HTR-8/SVneo (cell line): ENCODE results near the gene LRG1.
"Not testable (repeated sequence)": the region's sequence is repeated elsewhere in the genome, so short reads cannot be mapped to it uniquely, and the experiment has no call there.

Source experiments
- DNase-seq: peaks from one replicate; pipeline ENCODE4 v3.0.0; 2011; ENCODE audit warnings: low spot score, mixed read lengths; ENCODE audit not compliant: insufficient read length
- FAIRE-seq: peaks from 2 replicates; lab custom pipeline; 2011; peaks lifted over from hg19 to GRCh38; lab: Jason Lieb, UNC

The LRG1 gene

GRCh38 chr19:4576016-4576933, 36.4 kb upstream of the LRG1 start:
- DNase-seq (no peak), FAIRE-seq (no peak)

DNA sequence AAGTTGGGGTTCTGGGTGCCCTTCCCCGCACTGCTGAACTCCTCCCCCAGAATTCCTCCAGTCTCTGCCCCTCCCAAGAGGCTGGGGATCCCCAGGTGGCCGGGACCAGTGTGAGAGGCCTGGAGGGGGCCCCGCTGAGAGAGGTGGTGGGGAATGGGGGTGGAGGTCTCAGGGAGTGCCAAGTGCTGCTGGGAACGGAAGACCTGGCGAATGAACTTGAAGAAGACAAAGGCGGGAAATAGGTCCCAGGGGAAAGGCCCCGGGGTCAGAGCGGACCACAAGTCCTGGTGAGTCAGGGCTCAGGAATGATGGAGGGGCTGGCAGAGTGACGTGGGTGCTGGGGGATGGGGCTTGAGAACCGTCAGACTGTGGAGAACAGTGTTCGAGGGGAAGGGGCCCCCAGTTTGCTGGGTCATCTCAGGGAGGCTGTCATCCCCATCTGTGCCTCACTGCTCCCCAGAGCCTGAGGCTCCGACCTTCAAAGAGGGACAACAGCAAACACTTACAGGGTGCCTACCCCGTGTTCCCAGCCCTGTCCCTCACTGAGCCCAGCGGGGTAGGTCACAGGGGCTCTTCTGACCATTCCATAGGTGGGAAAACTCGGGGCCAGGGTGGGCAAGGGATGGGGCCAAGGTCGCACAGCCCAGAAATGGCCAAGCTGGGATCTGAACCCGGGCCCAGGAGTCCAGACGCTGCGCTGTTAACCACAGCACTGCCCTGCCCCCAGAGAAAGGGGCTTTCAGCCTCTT, 35.6 kb upstream of the LRG1 start:
- peak; percentile 92 for DNase-seq
- peak; percentile 52 for FAIRE-seq

- DNase-seq (no peak), FAIRE-seq (no peak)
Measured at GRCh38 chr19:4573682-4574081, 33.8 kb upstream of the LRG1 start.

GRCh38 chr19:4571305-4571917, 31.6 kb upstream of the LRG1 start:
- DNase-seq = no peak
- FAIRE-seq = no peak

DNA sequence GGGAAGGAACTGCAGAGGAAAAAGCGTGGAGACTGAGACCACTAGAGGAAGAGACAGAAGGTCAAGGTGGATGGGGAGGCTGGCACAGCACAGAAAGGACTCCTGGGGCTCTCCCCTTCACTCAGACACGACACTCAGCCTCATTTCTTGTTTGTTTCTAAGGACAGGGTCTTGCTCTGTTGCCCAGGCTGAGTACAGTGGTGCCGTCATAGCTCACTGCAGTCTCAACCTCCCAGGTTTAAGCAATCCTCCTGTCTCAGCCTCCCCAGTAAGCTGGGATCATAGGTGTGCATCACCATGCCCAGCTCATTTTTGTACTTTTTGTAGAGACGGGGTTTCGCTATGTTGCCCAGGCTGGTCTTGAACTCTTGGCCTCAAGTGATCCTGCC, 31.1 kb upstream of the LRG1 start:
- DNase-seq (no peak), FAIRE-seq (no peak)

DNA sequence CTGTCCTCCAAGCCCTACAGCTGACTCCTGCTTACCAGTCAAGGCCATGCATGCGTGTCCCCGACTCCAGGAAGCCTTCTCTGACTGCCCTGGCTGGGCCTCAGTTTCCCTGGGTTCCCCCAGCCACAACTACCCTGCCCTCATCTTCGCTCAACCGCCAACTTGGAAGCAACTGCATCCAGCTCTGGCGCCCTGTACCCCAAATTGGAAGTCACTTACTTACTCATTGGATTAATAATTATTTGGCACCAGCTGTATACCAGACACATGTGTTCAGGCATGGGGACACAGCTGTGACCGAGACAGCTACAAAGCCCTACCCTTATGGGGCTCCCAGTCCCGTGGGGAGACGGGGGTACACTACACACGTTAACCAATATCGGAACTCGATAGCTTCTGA, 30.6 kb upstream of the LRG1 start:
- FAIRE-seq = no peak
- DNase-seq = no peak

DNA sequence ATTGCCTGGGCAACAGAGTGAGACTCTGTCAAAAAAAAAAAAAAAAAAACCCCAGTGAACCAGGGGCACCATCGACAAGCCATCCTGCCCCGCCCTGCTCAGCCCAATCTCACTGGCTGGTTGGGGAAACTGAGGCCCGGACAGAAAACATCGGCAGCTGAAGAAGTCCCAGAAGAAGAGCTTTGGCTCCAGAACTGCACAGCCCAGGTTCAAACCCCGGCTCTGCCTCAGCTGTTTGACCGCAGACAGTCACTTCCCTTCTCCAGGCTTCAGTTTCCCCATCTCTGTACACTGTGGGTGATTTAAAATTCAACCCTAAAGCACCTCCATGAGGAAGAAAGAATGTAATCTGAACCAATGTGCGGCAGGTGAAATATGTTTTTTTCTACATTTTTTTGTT, 29.1 kb upstream of the LRG1 start:
- no peak for FAIRE-seq
- DNase-seq = no peak

- DNase-seq (no peak), FAIRE-seq (no peak)
Measured at GRCh38 chr19:4567584-4568071, 27.8 kb upstream of the LRG1 start.

DNA sequence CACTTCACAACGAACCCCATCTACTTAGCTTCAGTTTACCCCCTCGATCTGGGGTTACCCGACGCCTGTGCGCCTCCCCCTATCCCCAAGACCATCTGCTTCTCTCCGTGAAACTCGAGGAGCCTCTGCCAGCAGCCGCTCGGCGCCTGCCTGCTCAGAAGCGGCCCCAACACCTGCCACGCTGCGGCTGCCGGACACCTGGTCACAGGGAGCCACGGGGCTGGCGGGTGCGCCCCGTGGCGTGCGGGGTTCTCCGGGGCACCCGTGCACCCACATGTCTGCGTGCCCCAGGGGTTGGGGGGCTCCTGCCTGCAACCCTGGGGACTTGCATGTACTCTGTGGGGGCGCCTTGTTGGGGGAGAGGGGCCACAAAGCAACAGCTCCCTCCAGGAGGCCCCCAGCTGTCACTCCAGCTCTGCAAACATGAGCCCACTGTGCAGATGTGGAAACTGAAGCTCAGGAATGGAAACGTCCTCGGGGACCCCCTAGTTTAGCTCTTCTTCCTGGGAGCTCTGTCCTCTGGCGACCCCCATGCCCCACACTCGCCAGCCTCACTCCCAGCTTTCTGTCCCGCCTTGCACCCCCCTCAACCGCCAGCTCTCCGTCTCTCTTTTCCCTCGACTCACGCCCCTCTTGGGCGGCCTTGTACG, 26.7 kb upstream of the LRG1 start:
- DNase-seq (no peak), FAIRE-seq (no peak)

- FAIRE-seq = not testable (repeated sequence)
Measured at GRCh38 chr19:4563562-4563961, 23.7 kb upstream of the LRG1 start.

DNA sequence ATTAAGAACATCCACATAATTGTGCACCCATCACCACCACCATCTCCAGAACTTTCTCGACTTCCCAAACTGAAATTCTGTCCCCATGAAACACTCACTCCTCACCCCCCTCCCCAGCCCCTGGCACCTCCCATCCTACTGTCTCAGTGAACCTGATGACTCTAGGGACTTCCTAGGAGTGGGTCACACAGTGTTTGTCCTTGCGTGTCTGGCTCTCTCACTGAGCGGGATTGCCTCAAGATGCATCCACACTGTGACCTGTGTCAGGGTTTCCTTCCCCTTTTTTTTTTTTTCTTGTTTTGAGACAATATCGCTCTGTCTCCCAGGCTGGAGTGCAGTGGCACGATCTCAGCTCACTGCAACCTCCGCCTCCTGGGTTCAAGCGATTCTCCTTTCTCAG, 22.2 kb upstream of the LRG1 start:
- not testable (repeated sequence) for FAIRE-seq, DNase-seq

More at GRCh38 chr19:4563562-4563961, 23.7 kb upstream of the LRG1 start:
- not testable (repeated sequence) for DNase-seq

DNA sequence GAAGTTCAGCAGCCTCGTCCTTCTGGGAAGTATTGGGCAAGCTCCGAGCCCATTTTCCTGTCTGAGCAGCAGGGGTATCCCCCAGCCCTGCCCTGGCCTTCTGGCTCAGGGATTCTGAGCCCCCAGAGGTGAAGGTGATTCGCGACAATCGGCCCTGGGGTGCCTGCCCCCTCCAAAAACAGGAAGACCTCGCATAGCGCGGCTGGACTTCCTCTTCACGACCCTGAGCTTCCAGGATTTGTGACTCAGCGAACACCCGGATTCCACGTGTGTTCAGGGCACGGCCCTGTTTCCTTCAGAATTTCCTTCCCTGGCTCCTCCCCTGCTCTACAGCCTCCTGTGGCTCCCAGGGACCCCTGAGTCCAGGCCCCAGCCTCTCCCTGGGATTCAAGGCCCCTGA, 19.7 kb upstream of the LRG1 start, which contains the start of gene SEMA6B:
Gene SEMA6B, minus strand, starts transcription at position 116 of the 400 bp plus-strand sequence. CDS start 1,227 bp downstream, outside the sequence.
- DNase-seq (no peak), FAIRE-seq (no peak)

DNA sequence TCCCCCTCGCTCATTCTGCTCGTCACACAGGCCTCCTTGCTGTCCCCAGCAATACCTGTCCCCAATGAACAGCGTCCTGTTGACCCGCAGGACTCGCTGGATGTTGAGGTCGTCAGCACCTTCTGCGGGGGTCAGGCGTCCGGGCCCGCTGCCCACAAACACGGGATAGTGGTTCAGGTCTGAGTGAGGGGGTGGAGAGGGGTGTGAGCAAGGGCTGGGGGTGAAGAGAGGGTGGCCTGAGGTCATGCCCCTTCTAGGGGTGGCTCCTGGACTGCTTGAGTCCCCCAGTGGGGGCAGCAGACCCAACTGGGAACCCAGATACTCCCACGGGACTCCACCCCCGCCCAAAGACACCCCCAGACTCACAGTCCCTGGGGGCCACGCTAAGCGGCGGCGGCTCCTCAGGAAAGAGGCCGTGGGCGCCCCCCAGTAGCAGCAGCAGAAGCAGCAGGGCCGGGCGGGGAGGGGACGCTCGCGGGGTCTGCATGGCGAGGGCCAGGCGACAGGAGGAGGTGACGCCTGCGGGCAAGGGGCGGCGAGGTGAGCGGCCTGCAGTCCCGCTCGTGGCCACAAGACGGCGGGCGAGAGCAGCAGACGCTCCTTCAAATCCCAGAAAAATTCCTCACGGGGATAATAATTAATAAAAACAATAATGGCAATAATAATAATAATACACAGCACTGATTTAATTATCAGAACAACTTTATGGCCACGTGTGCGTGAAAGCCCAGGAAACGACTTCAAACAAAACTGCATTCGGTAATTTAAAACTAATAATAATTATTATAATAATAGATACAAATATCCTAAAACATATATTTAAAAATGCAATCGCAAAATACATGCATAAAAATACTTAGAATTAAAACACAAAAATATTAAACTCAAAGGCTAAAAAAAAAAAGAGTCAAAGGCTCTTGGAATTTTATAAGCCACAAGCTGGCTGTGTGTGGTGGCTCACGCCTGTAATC, 18.4 kb upstream of the LRG1 start:
- FAIRE-seq = no peak
- DNase-seq = no peak

DNA sequence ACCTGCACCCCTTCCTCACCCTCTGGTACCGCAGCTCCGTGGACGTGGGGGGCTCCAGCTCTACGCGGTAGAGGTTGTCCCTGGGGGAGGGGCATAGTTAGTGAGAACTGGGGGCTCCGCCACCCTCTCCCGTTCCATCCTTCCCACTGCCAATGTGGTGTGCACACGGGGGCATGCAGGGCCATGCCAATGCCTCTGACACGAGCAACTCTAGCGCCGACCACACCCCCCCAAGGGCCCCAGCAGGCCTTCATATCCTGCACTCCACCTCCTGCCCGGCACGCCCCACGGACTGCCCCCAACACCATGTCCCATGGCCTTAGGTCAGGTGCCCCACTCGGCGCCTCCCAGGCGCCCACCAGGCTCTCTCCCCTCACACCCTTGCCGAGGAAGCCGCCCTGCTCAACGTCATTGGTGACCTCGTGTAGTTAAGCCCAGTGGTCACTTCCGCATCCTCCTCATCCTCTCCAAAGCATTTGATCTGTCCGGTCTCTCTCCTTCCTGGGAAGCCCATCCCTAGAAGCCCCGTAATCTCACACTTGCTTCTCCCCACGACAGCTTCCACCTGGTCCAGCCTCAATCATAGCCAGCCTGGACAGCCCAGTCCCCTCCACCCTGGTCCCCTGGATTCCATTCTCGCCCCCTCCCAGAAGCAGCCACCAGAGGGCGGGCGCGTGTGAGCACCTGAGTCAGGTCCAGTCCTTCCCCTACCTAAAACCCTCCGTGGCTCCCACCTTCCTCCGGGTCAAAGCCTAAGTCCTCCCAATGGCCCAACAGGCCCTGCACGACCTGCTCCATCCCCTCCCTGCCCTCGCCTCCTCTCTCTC, 17.5 kb upstream of the LRG1 start:
- DNase-seq (no peak), FAIRE-seq (no peak)

DNA sequence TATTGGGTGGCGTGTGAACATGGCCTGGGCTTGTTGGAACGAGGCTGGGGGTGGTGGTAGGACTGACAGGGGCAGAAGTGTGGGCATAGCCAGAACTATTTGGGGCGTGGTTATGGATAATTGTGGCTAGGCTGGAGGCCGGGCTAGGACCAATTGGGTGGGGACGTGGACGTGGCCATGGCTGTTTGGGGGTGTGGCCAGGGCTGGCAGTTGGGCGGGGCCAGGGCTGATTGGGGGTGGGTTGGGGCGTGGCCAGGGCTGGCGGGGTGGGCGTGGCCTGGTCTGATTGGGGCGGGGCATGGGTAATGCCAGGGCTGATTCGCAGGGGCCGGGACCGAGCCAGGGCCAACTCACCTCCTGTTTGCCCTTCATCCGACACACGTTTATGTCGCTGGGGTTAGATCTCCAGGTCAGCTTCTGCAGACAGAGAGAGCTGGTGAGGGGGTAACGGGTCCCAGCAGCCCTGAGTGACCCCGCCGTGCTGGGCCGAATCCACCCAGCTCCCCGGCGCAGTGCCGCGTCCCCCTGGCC, 16.8 kb upstream of the LRG1 start:
- DNase-seq = no peak
- FAIRE-seq = no peak

DNA sequence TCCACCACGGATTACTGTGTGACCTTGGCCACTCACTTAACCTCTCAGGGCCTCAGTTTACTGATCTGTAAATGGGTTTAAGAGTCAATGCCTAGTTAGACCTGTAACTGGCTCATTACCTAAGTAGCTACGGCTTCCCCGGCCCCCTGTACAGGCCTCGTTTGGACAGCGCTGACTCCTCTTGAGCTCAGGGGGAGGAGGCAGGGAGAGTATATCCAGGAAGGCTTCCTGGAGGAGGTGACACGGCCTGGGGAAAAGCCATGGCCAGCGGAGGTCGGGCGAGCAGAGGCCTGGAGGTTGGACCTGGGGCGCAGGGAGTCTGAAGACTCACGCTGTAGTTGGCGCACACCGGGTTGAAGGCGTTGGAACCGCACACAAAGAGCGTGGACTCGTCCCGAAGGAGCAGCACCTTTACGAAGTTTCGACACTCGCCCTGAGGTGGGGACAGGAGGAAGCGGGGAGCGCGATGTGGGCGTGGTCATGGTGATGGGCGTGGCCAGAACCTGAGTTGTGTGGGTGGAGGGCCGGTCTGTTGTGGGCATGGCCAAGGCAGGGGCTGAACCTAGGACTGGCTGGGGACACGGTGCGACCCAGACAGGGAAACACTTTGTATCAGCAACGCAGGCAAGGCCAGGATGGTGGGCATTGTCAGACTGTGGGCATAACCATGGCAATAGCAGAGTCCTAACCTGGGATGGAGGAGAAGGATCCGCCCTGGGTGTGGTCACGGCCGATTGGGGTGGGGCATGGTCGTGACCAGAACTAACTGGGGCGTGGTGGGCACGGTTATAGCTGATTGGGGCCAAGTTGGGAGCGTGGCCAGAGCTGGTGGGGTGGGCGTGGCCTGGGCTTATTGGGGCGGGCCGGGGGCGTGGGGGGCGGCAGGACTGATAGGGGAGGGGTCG, 16.1 kb upstream of the LRG1 start:
- FAIRE-seq = no peak
- no peak for DNase-seq

GRCh38 chr19:4554717-4555116, 14.9 kb upstream of the LRG1 start:
- FAIRE-seq = no peak
- DNase-seq = no peak
